ENCODE data around the gene MARS2. TPM values are rescaled to one million over a fixed set of nuclear protein-coding genes. Genes with fewer than 3 reads are reported as not detected.

The MARS2 gene
- total and polyA plus RNA-seq, 2 donors (not counting 1 experiment from before 2014, with no cell fraction given) = 1.5 to 3.3 TPM

DNA sequence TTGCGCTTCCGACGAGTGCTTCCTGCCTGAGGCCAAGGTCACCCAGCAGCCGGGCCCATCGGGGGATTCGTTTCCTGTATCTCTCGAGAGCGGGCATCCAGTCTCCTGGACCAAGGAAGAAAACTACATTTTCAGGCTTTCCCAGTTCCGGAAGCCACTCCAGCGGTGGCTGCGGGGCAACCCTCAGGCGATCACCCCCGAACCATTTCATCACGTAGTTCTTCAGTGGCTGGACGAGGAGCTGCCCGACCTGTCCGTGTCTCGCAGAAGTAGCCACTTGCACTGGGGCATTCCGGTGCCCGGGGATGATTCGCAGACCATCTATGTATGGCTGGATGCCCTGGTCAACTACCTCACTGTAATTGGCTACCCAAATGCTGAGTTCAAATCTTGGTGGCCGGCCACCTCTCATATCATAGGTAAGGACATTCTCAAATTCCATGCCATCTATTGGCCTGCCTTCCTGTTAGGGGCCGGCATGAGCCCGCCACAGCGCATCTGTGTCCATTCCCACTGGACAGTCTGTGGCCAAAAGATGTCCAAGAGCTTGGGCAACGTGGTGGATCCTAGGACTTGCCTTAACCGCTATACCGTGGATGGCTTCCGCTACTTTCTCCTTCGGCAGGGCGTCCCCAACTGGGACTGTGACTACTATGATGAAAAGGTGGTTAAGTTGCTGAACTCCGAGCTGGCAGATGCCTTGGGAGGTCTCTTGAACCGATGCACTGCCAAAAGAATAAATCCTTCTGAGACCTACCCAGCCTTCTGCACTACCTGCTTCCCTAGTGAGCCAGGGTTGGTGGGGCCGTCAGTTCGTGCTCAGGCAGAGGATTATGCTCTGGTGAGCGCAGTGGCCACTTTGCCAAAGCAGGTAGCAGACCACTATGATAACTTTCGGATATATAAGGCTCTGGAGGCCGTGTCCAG, 1.0 kb downstream of the MARS2 start:
- peak; percentile 21 to 27 for DNase-seq (ENCODE audit: low read depth in 2 of 2)
- peaks cover 35% of the 10 kb centered on the region for H3K79me2 ChIP-seq (ENCODE audit: control insufficient read depth, insufficient read depth, low read length)
- no peaks in the 10 kb centered on the region for H4K20me1 ChIP-seq (ENCODE audit: control insufficient read depth, extremely low read depth, insufficient read depth, low read length)
- H3K27me3 ChIP-seq (ENCODE audit: control insufficient read depth, insufficient read depth, low read length) = no peaks in the 10 kb centered on the region
- peak overlapping the region; percentile 74 to 92 (median 90) for H3K4me3 ChIP-seq (replicated peaks in 1 of 4; ENCODE audit: control extremely low read depth in 1 of 4, insufficient read depth in 1 of 4, low read depth in 3 of 4, low read length in 4 of 4)
- H3K9ac ChIP-seq (ENCODE audit: insufficient read depth, low read length) = peak overlapping the region; percentile 55
- H3K4me2 ChIP-seq (ENCODE audit: extremely low read depth, insufficient read depth, low read length) = peak overlapping the region; percentile 98
- H2AFZ ChIP-seq (ENCODE audit: low read length) = peak overlapping the region; percentile 98
- H3K9me3 ChIP-seq (ENCODE audit: control insufficient read depth, insufficient read depth, low read depth, low read length) = no peaks in the 10 kb centered on the region
- no peaks in the 10 kb centered on the region for H3K36me3 ChIP-seq (ENCODE audit: control insufficient read depth, insufficient read depth, low read length)
- TF ChIP-seq EZH2 (IDR thresholded peaks at IDR 0.05; ENCODE audit: low read length, missing control alignments) = no peak
- TF ChIP-seq, protein P1, sequence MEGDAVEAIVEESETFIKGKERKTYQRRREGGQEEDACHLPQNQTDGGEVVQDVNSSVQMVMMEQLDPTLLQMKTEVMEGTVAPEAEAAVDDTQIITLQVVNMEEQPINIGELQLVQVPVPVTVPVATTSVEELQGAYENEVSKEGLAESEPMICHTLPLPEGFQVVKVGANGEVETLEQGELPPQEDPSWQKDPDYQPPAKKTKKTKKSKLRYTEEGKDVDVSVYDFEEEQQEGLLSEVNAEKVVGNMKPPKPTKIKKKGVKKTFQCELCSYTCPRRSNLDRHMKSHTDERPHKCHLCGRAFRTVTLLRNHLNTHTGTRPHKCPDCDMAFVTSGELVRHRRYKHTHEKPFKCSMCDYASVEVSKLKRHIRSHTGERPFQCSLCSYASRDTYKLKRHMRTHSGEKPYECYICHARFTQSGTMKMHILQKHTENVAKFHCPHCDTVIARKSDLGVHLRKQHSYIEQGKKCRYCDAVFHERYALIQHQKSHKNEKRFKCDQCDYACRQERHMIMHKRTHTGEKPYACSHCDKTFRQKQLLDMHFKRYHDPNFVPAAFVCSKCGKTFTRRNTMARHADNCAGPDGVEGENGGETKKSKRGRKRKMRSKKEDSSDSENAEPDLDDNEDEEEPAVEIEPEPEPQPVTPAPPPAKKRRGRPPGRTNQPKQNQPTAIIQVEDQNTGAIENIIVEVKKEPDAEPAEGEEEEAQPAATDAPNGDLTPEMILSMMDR (conservative IDR thresholded peaks at IDR 0.05 in 1 of 2, IDR thresholded peaks at IDR 0.05 in 1 of 2; ENCODE audit: low read depth in 1 of 2, low read length in 2 of 2) = no peak
- H3K4me1 ChIP-seq (ENCODE audit: control insufficient read depth, extremely low read depth, insufficient read depth, low read length) = peaks cover 8% of the 10 kb centered on the region
- H3K27ac ChIP-seq (ENCODE audit: insufficient read depth, low read length) = peak overlapping the region; percentile 50

DNA sequence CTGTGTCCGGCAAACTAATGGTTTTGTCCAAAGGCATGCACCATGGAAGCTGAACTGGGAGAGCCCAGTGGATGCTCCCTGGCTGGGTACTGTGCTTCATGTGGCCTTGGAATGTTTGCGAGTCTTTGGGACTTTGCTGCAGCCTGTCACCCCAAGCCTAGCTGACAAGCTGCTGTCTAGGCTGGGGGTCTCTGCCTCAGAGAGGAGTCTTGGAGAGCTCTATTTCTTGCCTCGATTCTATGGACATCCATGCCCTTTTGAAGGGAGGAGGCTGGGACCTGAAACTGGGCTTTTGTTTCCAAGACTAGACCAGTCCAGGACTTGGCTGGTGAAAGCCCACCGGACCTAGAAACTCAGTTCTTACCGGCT, 1.7 kb downstream of the MARS2 start:
- Histone ChIP-seq H3K9ac (ENCODE audit: insufficient read depth, low read length) (no peak overlapping the region), H2AFZ (ENCODE audit: low read length) (no peak overlapping the region), H3K4me1 (ENCODE audit: control insufficient read depth, extremely low read depth, insufficient read depth, low read length) (peaks cover 8% of the 10 kb centered on the region), H3K27ac (ENCODE audit: insufficient read depth, low read length) (no peak overlapping the region), H3K79me2 (ENCODE audit: control insufficient read depth, insufficient read depth, low read length) (peaks cover 35% of the 10 kb centered on the region), H3K9me3 (ENCODE audit: control insufficient read depth, insufficient read depth, low read depth, low read length) (no peaks in the 10 kb centered on the region), H3K27me3 (ENCODE audit: control insufficient read depth, insufficient read depth, low read length) (no peaks in the 10 kb centered on the region), H4K20me1 (ENCODE audit: control insufficient read depth, extremely low read depth, insufficient read depth, low read length) (no peaks in the 10 kb centered on the region), H3K4me3 (replicated peaks in 1 of 4; ENCODE audit: control extremely low read depth in 1 of 4, insufficient read depth in 1 of 4, low read depth in 3 of 4, low read length in 4 of 4) (peak overlapping the region; percentile 74 to 92 (median 90)), H3K4me2 (ENCODE audit: extremely low read depth, insufficient read depth, low read length) (peak overlapping the region; percentile 98), H3K36me3 (ENCODE audit: control insufficient read depth, insufficient read depth, low read length) (no peaks in the 10 kb centered on the region)
- TF ChIP-seq, protein P1 (conservative IDR thresholded peaks at IDR 0.05 in 1 of 2, IDR thresholded peaks at IDR 0.05 in 1 of 2; ENCODE audit: low read depth in 1 of 2, low read length in 2 of 2) = no peak
- DNase-seq (ENCODE audit: low read depth in 2 of 2) = no peak

DNA sequence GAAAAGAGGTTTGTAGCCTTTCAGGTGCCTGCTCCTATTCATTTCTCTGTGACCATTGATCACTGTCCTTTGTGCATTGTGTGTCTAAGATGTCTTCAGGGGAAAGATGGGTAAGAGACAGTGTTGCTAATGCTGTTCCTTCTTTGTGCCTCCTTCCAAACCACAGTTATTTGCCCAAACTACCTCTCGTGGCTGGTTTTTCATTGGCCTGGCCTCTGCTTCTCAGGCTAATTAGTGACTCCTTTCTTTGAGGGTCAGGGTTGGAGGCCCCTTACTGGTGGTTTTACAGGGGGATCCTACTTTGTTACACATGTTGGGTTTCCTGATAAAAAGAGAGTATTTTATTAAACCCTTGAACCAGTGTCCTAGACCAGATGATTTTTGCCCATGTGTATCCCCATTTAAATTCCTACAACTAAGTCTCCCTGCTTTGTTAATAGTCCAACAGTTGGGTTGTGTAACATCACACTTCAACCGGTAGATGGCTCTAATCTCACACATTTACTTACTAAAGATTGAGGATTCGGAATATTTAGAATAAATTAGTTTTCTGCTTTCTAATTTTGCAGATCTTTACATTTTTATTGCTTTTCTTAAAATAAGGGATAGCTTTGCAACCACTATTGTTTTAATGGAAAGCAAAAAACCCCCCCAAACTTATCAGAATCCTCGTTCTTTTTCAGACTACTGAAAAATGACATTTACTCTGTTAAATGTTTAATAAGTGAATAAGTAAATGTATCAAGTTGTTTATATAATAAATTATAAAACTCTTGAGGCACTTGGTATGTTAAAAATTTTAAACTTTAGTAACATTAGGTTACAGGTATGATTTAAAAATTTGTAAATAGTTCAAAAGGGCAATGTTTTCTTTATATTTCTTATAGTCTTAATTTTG, 2.4 kb downstream of the MARS2 start:
- Histone ChIP-seq H4K20me1 (ENCODE audit: control insufficient read depth, extremely low read depth, insufficient read depth, low read length) (no peaks in the 10 kb centered on the region), H3K79me2 (ENCODE audit: control insufficient read depth, insufficient read depth, low read length) (peaks cover 35% of the 10 kb centered on the region), H3K27ac (ENCODE audit: insufficient read depth, low read length) (no peak overlapping the region), H3K4me3 (replicated peaks in 1 of 4; ENCODE audit: control extremely low read depth in 1 of 4, insufficient read depth in 1 of 4, low read depth in 3 of 4, low read length in 4 of 4) (peak overlapping the region; percentile 33 to 92 (median 82)), H3K36me3 (ENCODE audit: control insufficient read depth, insufficient read depth, low read length) (no peaks in the 10 kb centered on the region), H3K4me2 (ENCODE audit: extremely low read depth, insufficient read depth, low read length) (peak overlapping the region; percentile 98), H2AFZ (ENCODE audit: low read length) (no peak overlapping the region), H3K9me3 (ENCODE audit: control insufficient read depth, insufficient read depth, low read depth, low read length) (no peaks in the 10 kb centered on the region), H3K9ac (ENCODE audit: insufficient read depth, low read length) (no peak overlapping the region), H3K27me3 (ENCODE audit: control insufficient read depth, insufficient read depth, low read length) (no peaks in the 10 kb centered on the region), H3K4me1 (ENCODE audit: control insufficient read depth, extremely low read depth, insufficient read depth, low read length) (peaks cover 8% of the 10 kb centered on the region)
- TF ChIP-seq, protein P1 (conservative IDR thresholded peaks at IDR 0.05 in 1 of 2, IDR thresholded peaks at IDR 0.05 in 1 of 2; ENCODE audit: low read depth in 1 of 2, low read length in 2 of 2) = peak; percentile 56 to 77
- no peak for TF ChIP-seq EZH2 (IDR thresholded peaks at IDR 0.05; ENCODE audit: low read length, missing control alignments)
- DNase-seq (ENCODE audit: low read depth in 2 of 2) = peak; percentile 53 to 75

All from fibroblast of lung (primary cell).